HCT116 (cell line): ENCODE results near the gene COPS3. TPM values are rescaled to one million over a fixed set of nuclear protein-coding genes. Genes with fewer than 3 reads are reported as not detected.
A peak's percentile ranks its signal among the peaks of the same experiment; 100 is the strongest.

Source experiments
- ATAC-seq: fragments of 200-7000 bp; cut with Tn5 transposase; 2 replicates; pipeline ENCODE4 v1.9.1; 2020; ENCODE audit warnings: mild to moderate bottlenecking, moderate library complexity
- BruUV-seq: library from RNA; stranded (reverse); fragments of 400-500 nt; replicated peaks from 2 replicates; lab custom pipeline; 2021; lab: Mats Ljungman, UMichigan
- CTCF ChIA-PET: fragments of 300-600 bp; sonication (Branson Sonifier 250); formaldehyde crosslinking; loops from one replicate; lab custom pipeline; 2021; ENCODE audit warnings: antibody characterized with exemption; lab: Charles Lee
- POLR2A ChIA-PET: fragments of 300-600, 350-600 bp; sonication (Branson Sonifier 250); formaldehyde crosslinking; loops from one replicate; lab custom pipeline; 2021; ENCODE audit warnings: antibody characterized with exemption; lab: Charles Lee
- RAD21 ChIA-PET, 2 experiments: fragments of 300-600 bp; sonication (Branson Sonifier 250); formaldehyde crosslinking; loops; one replicate each; lab custom pipeline; 2023; ENCODE audit warnings: low total read pairs in 2 of 2; ENCODE audit not compliant: uncharacterized antibody in 2 of 2, unreplicated experiment in 2 of 2, low non-redundant PET in 1 of 2; lab: Charles Lee
- DNase-seq: peaks from one replicate; pipeline ENCODE4 v3.0.0-alpha.2; 2010; ENCODE audit warnings: low read depth, low spot score
- H2AFZ ChIP-seq: fragments of 200-600 bp; shearing (Covaris generic), sonication (generic); 2 replicates; pipeline ENCODE4 v1.6.1; 2017; ENCODE audit warnings: low read depth, mixed run types, mixed read lengths, antibody characterized with exemption, low read length; ENCODE audit not compliant: poor library complexity, severe bottlenecking
- H3K27ac ChIP-seq: 2 replicates; pipeline ENCODE4 v1.5.1; 2012; ENCODE audit warnings: low read depth, low read length
- H3K27me3 ChIP-seq: fragments of 200-600 bp; sonication (generic); 2 replicates; pipeline ENCODE4 v1.6.1; 2016; ENCODE audit warnings: mixed run types, low read length, mixed read lengths; ENCODE audit not compliant: insufficient read depth
- H3K36me3 ChIP-seq, 2 experiments: fragments of 200-500 bp in 1 of 2; fragments of 200-600 bp in 1 of 2; sonication (Bioruptor generic) in 1 of 2; sonication (generic) in 1 of 2; 2 replicates each; pipeline versions ENCODE4 v1.5.1 to v1.6.1; 2014 to 2016; ENCODE audit warnings: low read length in 2 of 2, inconsistent platforms in 1 of 2, mixed read lengths in 1 of 2, mixed run types in 1 of 2; ENCODE audit not compliant: insufficient read depth in 2 of 2, control insufficient read depth in 1 of 2
- H3K4me1 ChIP-seq, 2 experiments: fragments of 200-600 bp in 1 of 2; sonication (generic) in 1 of 2; 2 replicates each; pipeline versions ENCODE4 v1.5.1 to v1.6.1; 2012 to 2017; ENCODE audit warnings: low read length in 2 of 2, inconsistent platforms in 1 of 2, mild to moderate bottlenecking in 1 of 2, mixed read lengths in 1 of 2, mixed run types in 1 of 2, moderate library complexity in 1 of 2; ENCODE audit not compliant: insufficient read depth in 2 of 2, control insufficient read depth in 1 of 2
- H3K4me2 ChIP-seq: fragments of 200-600 bp; sonication (generic); 2 replicates; pipeline ENCODE4 v1.6.1; 2017; ENCODE audit warnings: mixed run types, low read length, mixed read lengths
- H3K4me3 ChIP-seq, 2 experiments: fragments of 200-600 bp in 1 of 2; sonication (generic) in 1 of 2; replicated peaks in 1 of 2; 2 replicates each; pipeline ENCODE4 v1.5.1; 2011 to 2016; ENCODE audit warnings: low read length in 2 of 2, control low read depth in 1 of 2, low read depth in 1 of 2, mild to moderate bottlenecking in 1 of 2, mixed read lengths in 1 of 2, mixed run types in 1 of 2
- H3K79me2 ChIP-seq: fragments of 200-600 bp; sonication (generic); 2 replicates; pipeline ENCODE4 v1.6.1; 2017; ENCODE audit warnings: mild to moderate bottlenecking, mixed run types, low read length, moderate library complexity, mixed read lengths; ENCODE audit not compliant: insufficient read depth
- H3K9ac ChIP-seq: fragments of 200-600 bp; sonication (generic); 2 replicates; pipeline ENCODE4 v1.6.1; 2016; ENCODE audit warnings: low read length, mixed read lengths
- H3K9me2 ChIP-seq: fragments of 200-600 bp; sonication (generic), shearing (Covaris generic); 2 replicates; pipeline ENCODE4 v1.6.1; 2017; ENCODE audit warnings: mixed run types, mild to moderate bottlenecking, moderate library complexity; ENCODE audit not compliant: insufficient read depth
- H3K9me3 ChIP-seq, 2 experiments: fragments of 200-500 bp in 1 of 2; fragments of 200-600 bp in 1 of 2; sonication (Bioruptor generic) in 1 of 2; sonication (generic) in 1 of 2; 2 replicates each; pipeline ENCODE4 v1.6.1; 2014 to 2017; ENCODE audit warnings: low read length in 2 of 2, mixed read lengths in 2 of 2, inconsistent platforms in 1 of 2, low read depth in 1 of 2, mild to moderate bottlenecking in 1 of 2, mixed run types in 1 of 2, moderate library complexity in 1 of 2; ENCODE audit not compliant: control insufficient read depth in 1 of 2, insufficient read depth in 1 of 2
- H4K20me1 ChIP-seq: fragments of 200-600 bp; sonication (generic), shearing (Covaris generic); 2 replicates; pipeline ENCODE4 v1.6.1; 2017; ENCODE audit warnings: mixed run types, mild to moderate bottlenecking, moderate library complexity; ENCODE audit not compliant: insufficient read depth
- ELF1 ChIP-seq: IDR thresholded peaks from 2 replicates; pipeline ENCODE4 v1.6.1; 2012; ENCODE audit warnings: low read depth, borderline replicate concordance
- FOSL1 ChIP-seq: IDR thresholded peaks from 2 replicates; pipeline ENCODE4 v1.6.1; 2012; ENCODE audit warnings: low read depth
- JUND ChIP-seq: IDR thresholded peaks from 2 replicates; pipeline ENCODE4 v1.6.1; 2012
- MAX ChIP-seq: IDR thresholded peaks from 2 replicates; pipeline ENCODE4 v1.6.1; 2012
- POLR2AphosphoS5 ChIP-seq: IDR thresholded peaks from 2 replicates; pipeline ENCODE4 v1.6.1; 2011; ENCODE audit warnings: mild to moderate bottlenecking, low read depth, low read length, moderate library complexity
- RAD21 ChIP-seq: IDR thresholded peaks from 2 replicates; pipeline ENCODE4 v1.6.1; 2012; ENCODE audit warnings: low read depth, mild to moderate bottlenecking
- REST ChIP-seq: IDR thresholded peaks from 2 replicates; pipeline ENCODE4 v1.6.1; 2012; ENCODE audit warnings: low read depth
- SIN3A ChIP-seq: IDR thresholded peaks from 2 replicates; pipeline ENCODE4 v1.6.1; 2012; ENCODE audit warnings: low read depth
- SP1 ChIP-seq: IDR thresholded peaks from 2 replicates; pipeline ENCODE4 v1.6.1; 2012; ENCODE audit warnings: low read depth
- YY1 ChIP-seq: IDR thresholded peaks from 2 replicates; pipeline ENCODE4 v1.6.1; 2011; ENCODE audit warnings: low read length, low read depth, moderate library complexity, mild to moderate bottlenecking; ENCODE audit not compliant: insufficient replicate concordance; ENCODE audit errors: extremely low read depth
- ZFX ChIP-seq: fragments of 450-650 bp; IDR thresholded peaks from 2 replicates; pipeline ENCODE4 v1.6.1; 2017
- ZNF274 ChIP-seq: fragments of 200-500 bp; sonication (Bioruptor generic); IDR thresholded peaks from 2 replicates; pipeline ENCODE4 v1.6.1; 2014; ENCODE audit warnings: mild to moderate bottlenecking, low read depth, low read length, inconsistent platforms
- intact Hi-C: fragments of 100-400 bp; cut with micrococcal nuclease; formaldehyde crosslinking; loops from 2 replicates; pipeline ENCODE4 v1.10.0; 2022
- total RNA-seq: library from RNA; stranded (reverse); gene quantifications from one replicate; pipeline ENCODE4 v1.2.1, GENCODE V29; 2021; ENCODE audit not compliant: unreplicated experiment
- TF ChIP-seq, protein P1 (sequence below), 3 experiments: fragments of 200-600 bp in 1 of 3; sonication (generic) in 1 of 3; IDR thresholded peaks in 2 of 3; conservative IDR thresholded peaks in 1 of 3; 2 replicates each; pipeline ENCODE4 v1.5.1; 2012 to 2017; ENCODE audit warnings: low read depth in 2 of 3, low read length in 2 of 3, antibody characterized with exemption in 1 of 3, borderline replicate concordance in 1 of 3, control low read depth in 1 of 3, mild to moderate bottlenecking in 1 of 3, mixed read lengths in 1 of 3, mixed run types in 1 of 3, moderate library complexity in 1 of 3; ENCODE audit not compliant: insufficient read depth in 1 of 3

The COPS3 gene
- total RNA-seq, 1 experiment from 2014 or later = 99.0 TPM

GRCh38 chr17:17206124-17206912, 74.7 kb downstream of the COPS3 start, which contains the start of gene PLD6 (continued):
- TF ChIP-seq MAX (peak; percentile 100), JUND (no peak), ZNF274 (no peak), FOSL1 (no peak)

GRCh38 chr17:17205368-17206123, 75.5 kb downstream of the COPS3 start:
- H3K4me3 ChIP-seq = peak overlapping the region; percentile 82 to 95
- peak overlapping the region; percentile 89 for H3K27ac ChIP-seq
- no peak overlapping the region for H2AFZ ChIP-seq
- DNase-seq (peak; percentile 7), ATAC-seq (peak; percentile 61)
- peak overlapping the region; percentile 99 for H3K9ac ChIP-seq
- no peaks in the 10 kb centered on the region for H3K9me2 ChIP-seq
- H3K27me3 ChIP-seq = no peaks in the 10 kb centered on the region
- peaks cover 30% of the 10 kb centered on the region for H3K79me2 ChIP-seq
- peak overlapping the region; percentile 100 for H3K4me2 ChIP-seq
- no peaks in the 10 kb centered on the region for H3K9me3 ChIP-seq
- ChIA-PET POLR2A (no interaction called here), RAD21 (no interaction called here), CTCF (no interaction called here)
- peaks cover 6 to 28% of the 10 kb centered on the region in 2 experiments for H3K36me3 ChIP-seq
- H3K4me1 ChIP-seq = peaks cover 7 to 31% of the 10 kb centered on the region in 2 experiments
- H4K20me1 ChIP-seq = no peaks in the 10 kb centered on the region
- BruUV-seq = TSS peak; percentile 48
- intact Hi-C loops = loop anchor here (2.0 kb wide), 1 partner anchor 75 kb away; the partner anchor contains the start of gene COPS3
- TF ChIP-seq JUND = no peak
- TF ChIP-seq ZFX = peak; percentile 96
- TF ChIP-seq REST = no peak
- peak; percentile 57; the same call in 1 of the 2 replicates for TF ChIP-seq SIN3A
- TF ChIP-seq, protein P1, sequence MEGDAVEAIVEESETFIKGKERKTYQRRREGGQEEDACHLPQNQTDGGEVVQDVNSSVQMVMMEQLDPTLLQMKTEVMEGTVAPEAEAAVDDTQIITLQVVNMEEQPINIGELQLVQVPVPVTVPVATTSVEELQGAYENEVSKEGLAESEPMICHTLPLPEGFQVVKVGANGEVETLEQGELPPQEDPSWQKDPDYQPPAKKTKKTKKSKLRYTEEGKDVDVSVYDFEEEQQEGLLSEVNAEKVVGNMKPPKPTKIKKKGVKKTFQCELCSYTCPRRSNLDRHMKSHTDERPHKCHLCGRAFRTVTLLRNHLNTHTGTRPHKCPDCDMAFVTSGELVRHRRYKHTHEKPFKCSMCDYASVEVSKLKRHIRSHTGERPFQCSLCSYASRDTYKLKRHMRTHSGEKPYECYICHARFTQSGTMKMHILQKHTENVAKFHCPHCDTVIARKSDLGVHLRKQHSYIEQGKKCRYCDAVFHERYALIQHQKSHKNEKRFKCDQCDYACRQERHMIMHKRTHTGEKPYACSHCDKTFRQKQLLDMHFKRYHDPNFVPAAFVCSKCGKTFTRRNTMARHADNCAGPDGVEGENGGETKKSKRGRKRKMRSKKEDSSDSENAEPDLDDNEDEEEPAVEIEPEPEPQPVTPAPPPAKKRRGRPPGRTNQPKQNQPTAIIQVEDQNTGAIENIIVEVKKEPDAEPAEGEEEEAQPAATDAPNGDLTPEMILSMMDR (IDR thresholded peaks at IDR 0.05 in 2 of 3, conservative IDR thresholded peaks at IDR 0.05 in 1 of 3; ENCODE audit: borderline replicate concordance in 1 of 3, insufficient read depth in 1 of 3, low read depth in 2 of 3, low read length in 2 of 3) = no peak
- no peak for TF ChIP-seq ELF1
- no peak for TF ChIP-seq POLR2AphosphoS5
- TF ChIP-seq RAD21 = no peak
- 0 out of 2 replicates have a peak, but pooled peaks have one; percentile 31 for TF ChIP-seq MAX
- no peak for TF ChIP-seq SP1
- TF ChIP-seq YY1 = no peak
